ENCODE data around the gene OLFML2A.
A peak's percentile ranks its signal among the peaks of the same experiment; 100 is the strongest.
"Not testable (repeated sequence)": the region's sequence is repeated elsewhere in the genome, so short reads cannot be mapped to it uniquely, and the experiment has no call there.

Gene OLFML2A

DNA sequence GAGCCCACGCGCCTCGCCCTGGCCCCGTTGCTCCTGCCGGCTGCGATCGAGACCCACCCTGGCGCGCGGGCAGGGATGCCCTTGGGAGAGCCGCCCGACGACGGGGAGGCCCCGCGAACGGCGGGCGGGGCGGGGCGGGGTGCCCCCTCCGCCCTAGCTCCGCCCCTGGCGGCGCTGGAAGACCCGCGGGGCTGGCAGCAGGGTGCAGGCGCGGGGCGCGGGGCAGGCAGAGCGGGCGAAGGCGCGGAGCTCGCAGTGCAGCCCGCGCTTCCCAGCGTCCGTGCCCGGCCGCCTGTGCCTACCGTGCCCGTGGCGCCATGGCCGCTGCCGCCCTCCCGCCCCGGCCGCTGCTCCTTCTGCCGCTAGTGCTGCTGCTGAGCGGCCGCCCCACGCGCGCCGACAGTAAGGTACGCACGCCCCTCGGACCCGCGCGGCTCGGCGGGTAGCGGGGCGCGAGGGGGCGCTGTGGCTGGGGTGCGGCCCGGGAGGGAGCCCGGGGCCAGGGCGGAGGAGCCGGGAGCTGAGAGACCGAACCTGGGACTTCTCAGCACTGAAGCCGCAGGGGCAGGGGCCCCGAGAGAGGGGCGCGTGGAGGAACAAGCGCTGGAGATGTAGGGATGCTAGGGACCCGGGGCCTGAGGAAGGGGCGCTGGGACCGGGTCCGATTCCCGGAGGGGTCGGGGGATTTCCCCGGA, at the start of gene OLFML2A:
Gene OLFML2A (plus strand): TSS at position 180 of the 695 bp plus-strand sequence. CDS start 138 bp downstream, at position 318.
- H3K4me3 ChIP-seq (ENCODE audit: low read depth in 1 of 2, low read length in 2 of 2) = peak within 1 kb of the TSS; percentile 58 to 82
- no peaks in the 10 kb centered on the region for H3K27me3 ChIP-seq (ENCODE audit: control insufficient read depth in 1 of 2, insufficient read depth in 2 of 2, low read length in 2 of 2)
- H3K4me1 ChIP-seq (ENCODE audit: insufficient read depth, low read length) = peaks cover 44% of the 10 kb centered on the region
- H3K27ac ChIP-seq (ENCODE audit: low read depth, low read length) = peak within 1 kb of the TSS; percentile 94
- no peaks in the 10 kb centered on the region for H3K9me3 ChIP-seq (ENCODE audit: low read length)
- H3K9ac ChIP-seq (ENCODE audit: low read length) = peak within 1 kb of the TSS; percentile 80
- H3K36me3 ChIP-seq (ENCODE audit: insufficient read depth, low read length) = no peaks in the 10 kb centered on the region

DNA sequence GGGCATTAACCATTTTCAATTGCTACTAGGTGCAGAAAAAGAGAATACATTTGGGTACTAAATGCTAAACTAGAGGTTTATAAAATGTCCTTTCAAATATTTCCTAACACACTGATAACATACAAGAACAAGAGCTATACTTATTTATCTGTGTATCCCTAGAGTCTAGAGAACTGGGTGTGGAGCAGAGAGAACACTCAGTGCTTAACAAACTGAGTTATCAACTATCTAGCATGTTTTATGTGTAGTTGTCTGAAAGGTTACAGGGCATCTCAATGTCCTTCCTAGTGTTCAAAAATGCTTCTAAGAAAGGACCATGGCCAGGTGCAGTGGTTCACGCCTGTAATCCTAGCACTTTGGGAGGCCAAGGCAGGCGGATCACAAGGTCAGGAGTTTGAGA, 46.2 kb upstream of the OLFML2A start:
- H3K9me3 ChIP-seq (ENCODE audit: low read length) = no peaks in the 10 kb centered on the region
- H3K9ac ChIP-seq (ENCODE audit: low read length) = no peak overlapping the region
- H3K4me3 ChIP-seq (ENCODE audit: low read depth in 1 of 2, low read length in 2 of 2) = no peak overlapping the region
- H3K27ac ChIP-seq (ENCODE audit: low read depth, low read length) = no peak overlapping the region
- H3K4me1 ChIP-seq (ENCODE audit: insufficient read depth, low read length) = peaks cover 8% of the 10 kb centered on the region
- no peaks in the 10 kb centered on the region for H3K27me3 ChIP-seq (ENCODE audit: control insufficient read depth in 1 of 2, insufficient read depth in 2 of 2, low read length in 2 of 2)
- no peaks in the 10 kb centered on the region for H3K36me3 ChIP-seq (ENCODE audit: insufficient read depth, low read length)

DNA sequence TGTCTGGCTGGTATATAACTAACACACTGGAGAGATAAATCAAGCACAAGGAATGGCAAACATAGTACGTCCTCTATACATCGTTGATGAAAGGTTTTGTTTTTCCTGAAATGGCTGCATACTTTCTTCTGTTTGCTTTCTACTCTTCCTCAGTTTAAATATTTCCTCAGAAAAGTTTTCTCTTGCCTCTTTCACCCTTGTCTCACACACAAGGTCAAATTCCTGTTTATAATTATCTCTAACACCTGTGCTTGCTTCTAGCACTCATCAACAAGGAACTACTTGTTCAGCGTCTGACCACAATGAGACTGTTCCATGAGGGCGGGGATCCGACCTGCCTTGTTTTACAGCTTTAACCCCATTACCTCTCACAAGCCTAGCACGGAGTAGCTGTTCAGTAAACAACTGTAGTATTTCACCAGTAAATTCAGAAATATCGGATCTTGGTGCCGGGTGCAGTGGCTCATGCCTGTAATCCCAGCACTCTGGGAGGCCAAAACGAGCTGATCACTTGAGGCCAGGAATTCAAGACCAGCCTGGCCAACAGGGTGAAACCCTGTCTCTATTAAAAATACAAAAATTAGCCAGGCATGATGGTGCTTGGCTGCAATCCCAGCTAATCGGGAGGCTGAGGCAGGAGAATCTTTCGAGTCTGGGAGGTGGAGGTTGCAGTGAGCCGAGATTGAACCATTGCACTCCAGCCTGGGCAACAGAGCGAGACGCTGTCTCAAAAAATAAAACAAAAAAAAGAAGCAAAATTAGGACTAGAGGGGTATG, 42.8 kb upstream of the OLFML2A start:
- H3K27me3 ChIP-seq (ENCODE audit: control insufficient read depth in 1 of 2, insufficient read depth in 2 of 2, low read length in 2 of 2) = no peaks in the 10 kb centered on the region
- H3K9me3 ChIP-seq (ENCODE audit: low read length) = no peaks in the 10 kb centered on the region
- H3K4me3 ChIP-seq (ENCODE audit: low read depth in 1 of 2, low read length in 2 of 2) = no peak overlapping the region
- H3K27ac ChIP-seq (ENCODE audit: low read depth, low read length) = no peak overlapping the region
- no peaks in the 10 kb centered on the region for H3K36me3 ChIP-seq (ENCODE audit: insufficient read depth, low read length)
- H3K4me1 ChIP-seq (ENCODE audit: insufficient read depth, low read length) = peaks cover 9% of the 10 kb centered on the region
- no peak overlapping the region for H3K9ac ChIP-seq (ENCODE audit: low read length)

DNA sequence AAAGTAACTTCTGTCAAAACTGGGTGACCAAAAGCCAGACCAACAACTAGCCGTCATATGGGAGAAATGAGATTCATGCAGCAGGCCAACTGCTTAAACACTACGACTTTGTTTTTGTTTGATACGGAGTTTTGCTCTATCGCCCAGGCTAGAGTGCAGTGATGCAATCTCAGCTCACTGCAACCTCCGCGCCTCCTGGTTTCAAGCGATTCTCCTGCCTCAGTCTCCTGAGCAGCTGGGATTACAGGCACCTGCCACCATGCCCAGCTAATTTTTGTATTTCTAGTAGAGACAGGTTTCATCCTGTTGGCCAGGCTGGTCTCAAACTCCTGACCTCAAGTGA, 42.2 kb upstream of the OLFML2A start:
- not testable (repeated sequence) for H3K9me3 ChIP-seq (ENCODE audit: low read length); H3K27me3 ChIP-seq (ENCODE audit: control insufficient read depth in 1 of 2, insufficient read depth in 2 of 2, low read length in 2 of 2); H3K9ac ChIP-seq (ENCODE audit: low read length); H3K4me1 ChIP-seq (ENCODE audit: insufficient read depth, low read length); H3K36me3 ChIP-seq (ENCODE audit: insufficient read depth, low read length); H3K4me3 ChIP-seq (ENCODE audit: low read depth in 1 of 2, low read length in 2 of 2); H3K27ac ChIP-seq (ENCODE audit: low read depth, low read length)

DNA sequence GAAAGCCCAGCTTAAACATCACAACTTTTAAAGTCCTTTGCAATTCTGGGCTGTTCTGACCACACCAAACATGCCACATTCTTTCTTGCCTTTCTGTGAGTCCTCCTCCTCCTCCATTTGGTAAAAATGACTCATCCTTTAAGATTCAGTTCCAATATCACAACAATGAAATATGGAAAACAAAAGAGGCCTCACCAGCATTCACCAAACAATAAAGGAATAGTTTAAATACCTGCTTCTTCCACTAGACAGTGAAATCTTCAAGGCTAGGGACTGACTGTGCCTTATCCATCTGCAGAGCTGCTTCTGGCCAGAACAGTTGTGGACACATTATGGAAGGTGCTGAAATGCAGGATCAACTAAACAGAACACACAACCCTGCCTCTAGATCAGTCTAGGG, 41.8 kb upstream of the OLFML2A start:
- Histone ChIP-seq H3K36me3 (ENCODE audit: insufficient read depth, low read length) (no peaks in the 10 kb centered on the region), H3K27ac (ENCODE audit: low read depth, low read length) (no peak overlapping the region), H3K9ac (ENCODE audit: low read length) (no peak overlapping the region), H3K27me3 (ENCODE audit: control insufficient read depth in 1 of 2, insufficient read depth in 2 of 2, low read length in 2 of 2) (no peaks in the 10 kb centered on the region), H3K4me3 (ENCODE audit: low read depth in 1 of 2, low read length in 2 of 2) (no peak overlapping the region), H3K4me1 (ENCODE audit: insufficient read depth, low read length) (peaks cover 9% of the 10 kb centered on the region), H3K9me3 (ENCODE audit: low read length) (no peaks in the 10 kb centered on the region)

DNA sequence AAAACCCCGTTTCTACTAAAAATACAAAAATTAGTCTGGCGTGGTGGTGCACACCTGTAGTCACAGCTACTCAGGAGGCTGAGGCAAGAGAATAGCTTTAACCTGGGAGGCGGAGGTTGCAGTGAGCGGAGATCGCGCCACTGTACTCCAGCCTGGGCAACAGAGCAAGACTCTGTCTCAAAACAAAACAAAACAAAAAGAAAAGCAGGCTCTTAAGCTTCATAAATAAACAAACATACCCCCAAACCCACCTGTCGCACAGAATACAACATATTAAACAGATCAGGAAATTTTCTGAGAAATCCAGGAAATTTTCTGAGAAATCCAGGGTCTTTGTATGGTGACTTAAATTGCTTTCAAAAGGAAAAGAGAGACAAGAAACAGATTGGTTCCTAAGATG, 38.9 kb upstream of the OLFML2A start:
- not testable (repeated sequence) for H3K4me1 ChIP-seq (ENCODE audit: insufficient read depth, low read length); H3K36me3 ChIP-seq (ENCODE audit: insufficient read depth, low read length); H3K4me3 ChIP-seq (ENCODE audit: low read depth in 1 of 2, low read length in 2 of 2); H3K9ac ChIP-seq (ENCODE audit: low read length); H3K9me3 ChIP-seq (ENCODE audit: low read length); H3K27me3 ChIP-seq (ENCODE audit: control insufficient read depth in 1 of 2, insufficient read depth in 2 of 2, low read length in 2 of 2); H3K27ac ChIP-seq (ENCODE audit: low read depth, low read length)

DNA sequence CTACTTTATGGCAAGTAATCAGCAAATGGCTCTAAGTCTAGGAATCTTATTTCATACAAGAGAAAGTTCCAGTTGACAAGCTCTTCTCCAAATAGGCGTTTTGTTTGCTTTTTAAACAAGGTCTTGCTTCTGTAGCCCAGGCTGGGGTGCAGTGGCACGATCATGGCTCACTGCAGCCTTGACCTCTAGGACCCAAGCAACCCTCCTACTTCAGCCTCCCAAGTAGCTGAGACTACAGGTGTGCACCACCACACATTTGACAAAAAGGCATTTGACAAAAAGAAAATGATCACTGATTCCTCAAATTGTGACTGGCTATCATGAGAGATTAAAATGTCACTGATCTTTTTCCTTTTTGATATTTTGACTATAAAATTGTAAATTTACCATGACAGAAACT, 37.6 kb upstream of the OLFML2A start:
- Histone ChIP-seq H3K36me3 (ENCODE audit: insufficient read depth, low read length) (no peaks in the 10 kb centered on the region), H3K4me3 (ENCODE audit: low read depth in 1 of 2, low read length in 2 of 2) (no peak overlapping the region), H3K4me1 (ENCODE audit: insufficient read depth, low read length) (peaks cover 9% of the 10 kb centered on the region), H3K27ac (ENCODE audit: low read depth, low read length) (no peak overlapping the region), H3K9ac (ENCODE audit: low read length) (no peak overlapping the region), H3K27me3 (ENCODE audit: control insufficient read depth in 1 of 2, insufficient read depth in 2 of 2, low read length in 2 of 2) (no peaks in the 10 kb centered on the region), H3K9me3 (ENCODE audit: low read length) (no peaks in the 10 kb centered on the region)

DNA sequence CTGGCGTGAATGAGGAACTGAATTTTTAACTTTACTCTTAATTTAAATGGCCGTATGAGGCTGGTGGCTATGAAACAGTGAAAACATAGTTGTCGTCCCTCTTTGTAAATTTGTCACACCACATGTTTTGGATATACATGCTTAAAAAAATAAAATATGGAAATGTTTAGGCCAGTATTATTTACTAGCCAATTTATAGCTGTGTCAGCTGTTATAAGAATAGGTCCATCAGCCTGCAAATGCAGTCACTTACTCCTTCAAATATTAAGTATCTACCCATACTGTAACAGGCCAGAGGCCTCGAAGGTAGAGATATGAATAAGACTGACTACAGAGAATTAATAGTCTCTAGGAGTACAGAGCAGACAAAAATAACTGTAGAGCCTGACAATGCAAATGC, 35.8 kb upstream of the OLFML2A start:
- Histone ChIP-seq H3K36me3 (ENCODE audit: insufficient read depth, low read length) (no peaks in the 10 kb centered on the region), H3K9me3 (ENCODE audit: low read length) (no peaks in the 10 kb centered on the region), H3K27ac (ENCODE audit: low read depth, low read length) (no peak overlapping the region), H3K27me3 (ENCODE audit: control insufficient read depth in 1 of 2, insufficient read depth in 2 of 2, low read length in 2 of 2) (no peaks in the 10 kb centered on the region), H3K4me3 (ENCODE audit: low read depth in 1 of 2, low read length in 2 of 2) (no peak overlapping the region), H3K4me1 (ENCODE audit: insufficient read depth, low read length) (no peaks in the 10 kb centered on the region), H3K9ac (ENCODE audit: low read length) (no peak overlapping the region)

DNA sequence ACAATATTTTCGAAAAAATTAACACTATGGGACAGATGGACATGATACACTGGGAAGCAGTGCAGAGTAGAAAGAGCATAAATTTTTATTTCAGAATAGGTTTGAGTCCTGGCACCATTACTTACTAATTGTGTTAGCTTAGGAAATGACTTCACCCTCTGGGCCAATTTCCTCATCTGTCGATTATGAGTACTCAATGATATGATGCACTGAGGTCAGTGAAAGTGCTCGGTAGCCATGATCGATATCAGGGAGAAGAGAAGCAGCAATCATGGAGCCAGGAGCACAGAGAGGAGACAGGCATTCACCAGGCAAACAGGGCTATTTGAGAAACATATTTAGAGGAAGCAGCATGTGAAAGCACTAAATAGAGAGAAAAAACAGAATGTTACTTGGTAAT, 35.3 kb upstream of the OLFML2A start:
- Histone ChIP-seq H3K4me1 (ENCODE audit: insufficient read depth, low read length) (no peaks in the 10 kb centered on the region), H3K27ac (ENCODE audit: low read depth, low read length) (no peak overlapping the region), H3K9ac (ENCODE audit: low read length) (no peak overlapping the region), H3K4me3 (ENCODE audit: low read depth in 1 of 2, low read length in 2 of 2) (no peak overlapping the region), H3K27me3 (ENCODE audit: control insufficient read depth in 1 of 2, insufficient read depth in 2 of 2, low read length in 2 of 2) (no peaks in the 10 kb centered on the region), H3K36me3 (ENCODE audit: insufficient read depth, low read length) (no peaks in the 10 kb centered on the region), H3K9me3 (ENCODE audit: low read length) (no peaks in the 10 kb centered on the region)

DNA sequence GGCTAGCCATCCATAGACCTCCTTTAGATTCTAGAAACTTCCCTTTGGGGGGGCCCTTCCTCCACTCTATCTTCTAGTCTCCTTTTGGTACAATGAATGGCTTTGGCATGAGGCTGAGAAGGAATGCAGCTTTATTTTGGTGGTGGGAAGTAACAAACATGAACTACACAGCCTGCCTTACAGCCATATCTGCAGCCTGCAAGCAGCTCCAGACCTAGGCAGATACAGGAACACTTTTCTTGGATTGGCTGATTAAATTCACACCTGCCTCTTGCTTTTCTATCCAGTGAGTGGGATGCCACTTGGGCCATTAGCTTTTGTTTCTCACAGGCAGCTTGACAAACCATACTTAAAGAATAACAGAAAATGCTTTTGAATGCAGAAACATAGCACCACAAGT, 34.0 kb upstream of the OLFML2A start:
- Histone ChIP-seq H3K4me1 (ENCODE audit: insufficient read depth, low read length) (no peaks in the 10 kb centered on the region), H3K27ac (ENCODE audit: low read depth, low read length) (no peak overlapping the region), H3K36me3 (ENCODE audit: insufficient read depth, low read length) (no peaks in the 10 kb centered on the region), H3K4me3 (ENCODE audit: low read depth in 1 of 2, low read length in 2 of 2) (no peak overlapping the region), H3K27me3 (ENCODE audit: control insufficient read depth in 1 of 2, insufficient read depth in 2 of 2, low read length in 2 of 2) (no peaks in the 10 kb centered on the region), H3K9me3 (ENCODE audit: low read length) (no peaks in the 10 kb centered on the region), H3K9ac (ENCODE audit: low read length) (no peak overlapping the region)

DNA sequence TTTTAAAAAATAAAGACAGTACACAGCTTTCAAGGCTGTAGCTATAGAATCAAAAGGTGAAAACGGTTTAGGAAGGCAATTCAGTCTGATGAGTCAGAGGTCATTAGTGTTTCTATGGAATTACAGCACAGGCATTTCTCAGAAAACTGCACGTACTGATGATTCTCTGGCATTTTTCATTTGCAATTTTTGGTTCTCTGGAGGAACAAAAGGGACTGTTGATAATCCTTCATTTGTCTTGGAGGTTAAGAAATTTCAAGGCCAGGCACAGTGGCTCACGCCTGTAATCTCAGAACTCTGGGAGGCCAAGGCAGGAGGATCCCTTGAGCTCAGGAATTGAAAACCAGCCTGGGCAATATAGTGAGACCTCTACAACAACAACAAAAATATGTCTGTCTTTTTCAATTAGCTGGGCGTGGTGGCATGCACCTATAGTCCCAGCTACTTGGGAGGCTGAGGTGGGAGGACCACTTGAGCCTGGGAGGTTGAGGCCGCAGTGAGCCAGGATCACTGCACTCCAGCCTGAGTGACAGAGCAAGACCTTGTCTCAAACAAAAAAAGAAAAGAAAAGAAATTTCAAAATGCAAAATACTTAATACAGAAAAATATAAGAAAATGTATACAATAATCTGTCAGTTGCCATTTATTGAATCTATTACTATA, 33.1 kb upstream of the OLFML2A start:
- Histone ChIP-seq H3K36me3 (ENCODE audit: insufficient read depth, low read length) (no peaks in the 10 kb centered on the region), H3K9me3 (ENCODE audit: low read length) (no peaks in the 10 kb centered on the region), H3K27ac (ENCODE audit: low read depth, low read length) (no peak overlapping the region), H3K9ac (ENCODE audit: low read length) (no peak overlapping the region), H3K27me3 (ENCODE audit: control insufficient read depth in 1 of 2, insufficient read depth in 2 of 2, low read length in 2 of 2) (no peaks in the 10 kb centered on the region), H3K4me3 (ENCODE audit: low read depth in 1 of 2, low read length in 2 of 2) (no peak overlapping the region), H3K4me1 (ENCODE audit: insufficient read depth, low read length) (no peaks in the 10 kb centered on the region)
